GM21526 (cell line): ENCODE results near the gene FAM81B.
"Not testable (repeated sequence)": the region's sequence is repeated elsewhere in the genome, so short reads cannot be mapped to it uniquely, and the experiment has no call there.

Source experiments
- ATAC-seq: cut with Tn5 transposase; IDR thresholded peaks from one replicate; pipeline ENCODE4 v1.9.1; 2021; ENCODE audit warnings: moderate library complexity; ENCODE audit not compliant: unreplicated experiment, low FRiP score

The FAM81B gene, protein sequence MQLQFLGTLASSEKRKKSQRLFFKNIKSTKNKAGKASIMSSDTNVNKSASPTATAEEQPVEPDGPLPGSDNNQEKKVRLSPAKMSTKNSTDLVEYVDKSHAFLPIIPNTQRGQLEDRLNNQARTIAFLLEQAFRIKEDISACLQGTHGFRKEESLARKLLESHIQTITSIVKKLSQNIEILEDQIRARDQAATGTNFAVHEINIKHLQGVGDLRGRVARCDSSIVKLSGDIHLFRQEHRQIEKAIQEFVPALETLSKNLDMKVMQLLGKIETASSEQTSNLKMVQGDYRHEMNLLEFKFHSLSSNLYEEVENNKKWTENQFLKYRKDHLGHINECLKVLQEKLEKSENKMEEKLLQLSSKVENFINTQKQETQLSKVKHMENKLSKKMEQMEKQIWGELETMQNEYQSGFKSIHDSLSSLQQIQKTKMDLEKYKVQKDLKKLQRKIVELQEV

DNA sequence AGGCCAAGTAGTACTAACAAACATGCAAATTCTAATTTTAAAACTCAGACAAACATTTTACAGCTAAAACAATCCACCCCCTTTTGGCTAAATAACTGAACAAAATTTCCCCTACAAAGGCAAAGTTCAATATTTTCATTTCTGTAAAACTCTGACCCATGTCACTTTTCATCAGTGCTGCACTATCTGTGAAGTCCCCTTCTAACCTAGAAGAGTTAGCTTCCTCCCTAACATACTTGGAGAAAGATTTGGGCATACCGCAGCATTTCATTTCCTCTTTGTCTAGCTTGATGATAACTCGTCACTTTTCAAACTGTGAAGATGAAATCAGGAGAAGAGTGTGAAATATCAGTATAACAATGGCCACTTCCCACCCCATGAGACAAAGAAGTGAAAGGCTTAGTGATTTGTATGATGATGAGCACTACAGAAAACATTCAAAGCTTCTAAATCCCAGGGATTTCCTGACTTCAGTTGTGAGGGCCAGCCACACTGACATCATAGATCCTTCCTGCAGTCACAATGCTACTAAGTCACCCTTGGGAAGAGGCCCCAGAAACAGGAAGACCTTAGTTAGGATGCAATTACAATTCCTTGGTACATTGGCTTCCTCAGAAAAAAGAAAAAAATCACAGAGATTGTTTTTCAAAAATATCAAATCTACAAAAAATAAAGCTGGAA is at the start of gene FAM81B:
Gene FAM81B, plus strand, starts transcription at position 555 of the 681 bp plus-strand sequence. Its CDS starts 24 bp downstream, at position 579.
- ATAC-seq: no peak

DNA sequence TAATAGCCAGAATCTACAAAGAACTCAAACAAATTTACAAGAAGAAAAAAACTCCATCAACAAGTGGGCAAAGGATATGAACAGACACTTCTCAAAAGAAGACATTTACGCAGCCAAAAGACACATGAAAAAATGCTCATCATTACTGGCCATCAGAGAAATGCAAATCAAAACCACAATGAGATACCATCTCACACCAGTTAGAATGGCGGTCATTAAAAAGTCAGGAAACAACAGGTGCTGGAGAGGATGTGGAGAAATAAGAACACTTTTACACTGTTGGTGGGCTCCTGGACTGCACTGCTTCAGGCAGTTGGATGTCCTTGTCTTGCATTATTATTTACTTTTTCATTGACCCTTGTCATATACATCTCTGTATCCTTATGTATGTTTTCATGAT is 49.7 kb upstream of the FAM81B start:
- not testable (repeated sequence) for ATAC-seq

DNA sequence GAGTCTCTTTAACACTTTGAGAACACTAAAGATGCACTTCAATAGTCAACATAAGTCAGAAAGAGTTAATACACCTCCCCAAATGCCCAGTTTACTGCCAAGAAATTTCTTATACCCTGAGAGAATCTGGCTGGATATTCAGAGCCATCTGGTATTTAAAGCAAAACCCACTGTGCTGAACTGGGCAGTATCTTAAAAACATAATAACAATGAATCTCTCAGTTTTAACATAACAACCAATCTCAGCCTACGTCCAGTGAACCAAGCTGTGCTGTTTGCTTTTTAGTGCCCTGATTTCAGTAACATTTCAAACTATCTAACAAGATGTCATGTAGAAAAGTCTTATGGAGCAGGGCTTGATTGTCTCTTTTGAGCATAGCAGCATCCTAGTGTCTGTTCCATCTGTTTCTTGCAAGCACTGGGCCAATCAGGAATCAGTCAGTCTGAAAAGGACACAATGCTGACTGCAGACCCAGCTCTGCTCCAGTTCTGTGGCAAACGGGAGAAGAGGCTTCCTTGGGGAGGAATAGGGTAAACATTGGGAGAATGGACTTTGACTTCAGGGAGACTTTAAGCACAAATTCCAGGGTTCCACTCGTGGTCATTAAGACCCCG is 43.6 kb upstream of the FAM81B start:
- no peak for ATAC-seq

GRCh38 chr5:95350631-95351030 is 40.5 kb upstream of the FAM81B start:
- no peak for ATAC-seq

DNA sequence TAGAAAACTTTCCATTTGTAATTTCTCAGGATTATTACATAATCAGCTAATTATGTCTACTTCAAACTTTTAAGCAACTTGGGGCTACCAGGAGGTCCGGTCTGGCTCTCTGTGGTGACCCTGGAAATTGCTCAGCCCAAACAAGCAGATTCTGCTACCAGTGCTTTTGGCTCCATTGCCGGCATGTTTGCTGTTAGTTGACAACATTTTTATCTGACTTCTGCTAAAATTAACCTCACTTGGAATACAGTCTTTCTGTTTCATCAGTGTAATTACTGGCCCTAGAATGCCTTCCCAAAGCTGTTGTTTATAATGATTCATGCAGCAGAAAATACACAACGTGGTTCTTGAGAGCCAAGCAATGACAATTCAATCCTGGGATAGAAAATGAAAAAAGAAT is 38.5 kb upstream of the FAM81B start:
- no peak for ATAC-seq

DNA sequence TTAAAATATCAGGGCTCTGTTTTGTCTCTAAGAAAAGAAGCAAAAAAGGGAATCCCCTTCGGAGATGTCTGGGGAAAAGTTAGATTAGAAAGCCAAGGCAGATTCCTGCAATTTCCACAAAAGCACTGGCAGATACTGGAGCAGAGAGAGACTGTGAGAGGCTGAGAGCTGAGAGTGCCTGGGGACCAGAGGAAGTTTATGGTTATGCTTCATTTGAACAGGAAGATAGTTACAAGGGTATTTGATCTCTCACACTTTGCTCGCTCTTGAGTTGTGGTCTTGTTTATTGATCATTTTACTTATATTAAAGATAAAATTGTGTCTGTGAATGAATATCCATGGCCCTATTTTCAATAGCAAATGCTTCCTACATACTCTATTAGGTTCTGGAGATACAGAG is 32.8 kb upstream of the FAM81B start:
- no peak for ATAC-seq

DNA sequence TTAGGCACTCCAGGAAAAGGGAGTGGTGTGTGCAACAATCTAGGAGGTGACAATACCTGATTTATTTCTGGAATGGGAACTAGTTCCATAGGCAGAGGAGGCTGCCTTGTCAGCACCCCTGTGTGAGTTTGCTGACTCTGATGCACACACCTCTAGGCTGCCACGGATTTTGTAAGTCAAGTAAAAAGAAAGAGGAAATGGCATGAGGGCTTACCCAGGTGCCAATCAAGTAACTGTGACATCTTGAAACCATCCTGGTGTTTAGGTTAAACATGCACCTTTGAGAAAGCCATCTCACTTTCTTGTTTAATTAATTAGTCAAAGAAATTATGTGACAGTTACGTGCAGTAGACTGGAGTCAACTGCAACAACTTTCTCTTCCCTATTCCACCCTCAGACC is 32.3 kb upstream of the FAM81B start:
- no peak for ATAC-seq

DNA sequence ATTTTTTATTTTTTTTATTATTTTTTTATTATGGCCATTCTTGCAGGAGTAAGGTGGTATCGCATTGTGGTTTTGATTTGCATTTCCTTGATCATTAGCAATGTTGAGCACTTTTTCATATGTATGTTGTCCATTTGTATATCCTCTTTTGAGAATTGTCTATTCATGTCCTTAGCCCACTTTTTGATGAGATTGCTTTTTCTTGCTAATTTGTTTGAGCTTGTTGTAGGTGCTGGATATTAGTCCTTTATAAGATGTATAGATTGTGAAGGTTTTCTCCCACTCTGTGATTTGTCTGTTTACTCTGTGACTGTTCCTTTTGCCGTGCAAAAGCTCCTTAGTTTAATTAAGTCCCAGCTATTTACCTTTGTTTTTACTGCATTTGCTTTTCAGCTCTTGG is 30.5 kb upstream of the FAM81B start:
- not testable (repeated sequence) for ATAC-seq

- no peak for ATAC-seq
These were observed 25.7 kb upstream of the FAM81B start for GRCh38 chr5:95365302-95366095.

DNA sequence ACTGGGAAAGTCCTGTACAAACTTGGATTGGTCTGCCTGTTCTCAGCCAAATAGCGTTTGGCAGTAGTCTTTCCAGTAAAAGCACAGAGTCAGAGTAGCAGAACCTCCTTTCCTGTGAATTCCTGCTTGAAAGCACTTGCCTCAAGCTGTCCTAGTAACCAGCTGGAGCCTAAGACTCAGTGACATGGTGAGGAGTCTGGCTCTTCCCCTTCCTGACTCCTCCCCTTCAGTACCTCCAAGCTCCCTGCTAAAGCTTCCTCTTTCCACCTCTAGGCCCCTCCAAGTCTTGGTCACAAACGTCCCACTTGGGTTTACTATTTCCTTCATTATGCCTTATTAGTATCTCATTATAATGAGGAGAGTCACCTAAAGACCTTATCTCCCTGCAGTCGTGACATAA is 21.4 kb upstream of the FAM81B start:
- no peak for ATAC-seq

DNA sequence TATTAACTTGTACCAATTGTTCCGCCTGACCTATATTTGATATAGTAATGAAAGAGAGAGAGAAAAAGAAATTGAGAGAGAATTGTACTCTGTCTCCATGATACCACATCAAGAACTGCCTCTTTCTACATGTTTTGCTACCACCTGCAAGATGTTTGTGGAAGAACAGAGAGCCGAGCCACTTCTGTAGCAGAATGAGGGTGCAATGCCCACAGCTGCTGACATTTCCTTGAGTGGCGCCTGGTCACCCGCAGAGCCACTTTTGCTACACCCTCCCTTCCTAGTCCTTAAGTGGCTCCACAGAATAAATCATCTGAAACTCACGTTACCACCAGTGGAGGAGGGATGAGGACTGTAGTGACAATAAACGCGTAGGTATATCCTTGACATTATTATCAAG is 17.1 kb upstream of the FAM81B start:
- ATAC-seq: no peak

GRCh38 chr5:95375591-95375990 is 15.6 kb upstream of the FAM81B start:
- ATAC-seq: no peak

DNA sequence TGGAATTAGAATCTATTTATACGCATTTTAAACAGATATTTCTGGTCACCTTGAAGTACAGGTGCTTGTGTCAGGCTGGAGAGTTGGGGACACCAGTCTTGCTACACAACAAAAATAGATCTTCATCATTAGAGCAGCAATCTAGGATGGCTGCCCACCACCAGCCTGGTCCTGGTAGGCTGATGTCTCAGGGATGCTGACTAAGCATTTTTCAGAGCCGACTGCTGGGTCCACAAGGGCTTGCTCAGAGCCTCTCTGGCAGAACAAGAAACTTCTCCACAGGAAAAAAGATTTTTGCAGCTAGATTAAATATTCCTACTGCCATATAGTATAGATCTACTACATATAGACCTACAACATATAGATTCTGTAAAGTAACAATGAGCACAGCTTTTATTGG is 12.0 kb upstream of the FAM81B start:
- no peak for ATAC-seq

- ATAC-seq: no peak
These were observed 11.0 kb upstream of the FAM81B start for GRCh38 chr5:95380103-95380628.

- no peak for ATAC-seq
These were observed 8.4 kb upstream of the FAM81B start for GRCh38 chr5:95382801-95383200.

GRCh38 chr5:95384485-95385213 is 6.5 kb upstream of the FAM81B start:
- no peak for ATAC-seq

GRCh38 chr5:95385334-95385733 is 5.8 kb upstream of the FAM81B start:
- no peak for ATAC-seq

- not testable (repeated sequence) for ATAC-seq
These were observed 799 bp downstream of the FAM81B start for GRCh38 chr5:95391965-95392364.

DNA sequence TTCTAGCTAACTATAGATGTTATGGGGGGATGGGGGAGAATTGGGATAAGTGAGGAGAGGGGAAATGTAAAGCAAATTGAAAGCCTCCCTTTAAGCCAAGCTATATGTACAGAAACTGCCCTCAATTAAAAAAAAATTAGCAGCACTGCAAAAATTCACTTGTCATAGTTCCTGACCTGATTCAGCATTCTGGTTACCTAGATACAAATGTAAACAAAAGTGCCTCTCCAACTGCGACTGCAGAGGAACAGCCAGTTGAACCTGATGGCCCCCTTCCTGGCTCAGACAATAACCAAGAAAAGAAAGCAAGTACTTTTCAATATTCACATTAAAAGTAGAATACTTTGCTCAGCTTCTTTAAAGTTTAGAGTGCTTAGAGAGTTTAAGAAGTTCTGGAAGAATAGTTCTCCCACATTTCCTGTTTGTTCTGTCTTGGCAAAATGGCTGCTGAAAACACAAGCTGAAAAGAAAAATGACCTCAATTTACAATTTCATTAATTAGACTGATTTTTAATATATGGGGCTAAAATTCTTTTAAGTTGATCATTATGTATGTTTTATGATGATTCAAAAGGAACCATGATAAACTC is 1.5 kb downstream of the FAM81B start:
- no peak for ATAC-seq
